ES-I3 (cell line): ENCODE measurements around the gene C7.

Source experiments
- H3K36me3 ChIP-seq: 2 replicates; pipeline ENCODE4 v1.6.1; 2013; ENCODE audit warnings: mild to moderate bottlenecking, low read length, control low read depth, moderate library complexity; ENCODE audit not compliant: insufficient read depth
- H3K4me1 ChIP-seq: 2 replicates; pipeline ENCODE4 v1.6.1; 2013; ENCODE audit warnings: mild to moderate bottlenecking, control low read depth, low read length; ENCODE audit not compliant: insufficient read depth
- H3K9ac ChIP-seq: 2 replicates; pipeline ENCODE4 v1.6.1; 2013; ENCODE audit warnings: low read depth, mild to moderate bottlenecking, low read length, moderate library complexity
- H3K9me3 ChIP-seq: 2 replicates; pipeline ENCODE4 v1.6.1; 2013; ENCODE audit warnings: mild to moderate bottlenecking, low read length, moderate library complexity; ENCODE audit not compliant: control insufficient read depth, insufficient read depth

The C7 gene

GRCh38 chr5:40904205-40904993, 4.9 kb upstream of the C7 start:
- H3K9ac ChIP-seq: no peak overlapping the region
- H3K36me3 ChIP-seq: no peaks in the 10 kb centered on the region
- no peaks in the 10 kb centered on the region for H3K9me3 ChIP-seq
- no peaks in the 10 kb centered on the region for H3K4me1 ChIP-seq

GRCh38 chr5:40904994-40905306, 4.3 kb upstream of the C7 start:
- Histone ChIP-seq H3K4me1 (no peaks in the 10 kb centered on the region), H3K9ac (no peak overlapping the region), H3K9me3 (no peaks in the 10 kb centered on the region)

GRCh38 chr5:40906351-40906751, 2.9 kb upstream of the C7 start:
- Histone ChIP-seq H3K36me3 (no peaks in the 10 kb centered on the region), H3K4me1 (no peaks in the 10 kb centered on the region), H3K9me3 (no peaks in the 10 kb centered on the region), H3K9ac (no peak overlapping the region)

More at GRCh38 chr5:40904994-40905306, 4.3 kb upstream of the C7 start:
- no peaks in the 10 kb centered on the region for H3K36me3 ChIP-seq

- Histone ChIP-seq H3K9me3 (no peaks in the 10 kb centered on the region), H3K4me1 (0 out of 2 replicates have a peak, but pooled peaks cover under 1% of the 10 kb centered on the region), H3K36me3 (no peaks in the 10 kb centered on the region), H3K9ac (no peak overlapping the region)
Observed at GRCh38 chr5:40909723-40910122, 426 bp downstream of the C7 start.

GRCh38 chr5:40911266-40911665, 2.0 kb downstream of the C7 start:
- Histone ChIP-seq H3K9ac (no peak overlapping the region), H3K9me3 (no peaks in the 10 kb centered on the region), H3K36me3 (no peaks in the 10 kb centered on the region), H3K4me1 (0 out of 2 replicates have a peak, but pooled peaks cover 3% of the 10 kb centered on the region)

GRCh38 chr5:40914835-40915234, 5.5 kb downstream of the C7 start:
- H3K4me1 ChIP-seq: 0 out of 2 replicates have a peak, but pooled peaks cover 3% of the 10 kb centered on the region
- H3K36me3 ChIP-seq: no peaks in the 10 kb centered on the region
- H3K9me3 ChIP-seq: no peaks in the 10 kb centered on the region
- no peak overlapping the region for H3K9ac ChIP-seq

GRCh38 chr5:40915341-40915926, 6.1 kb downstream of the C7 start:
- Histone ChIP-seq H3K9me3 (0 out of 2 replicates have a peak, but pooled peaks cover 4% of the 10 kb centered on the region), H3K9ac (no peak overlapping the region), H3K36me3 (no peaks in the 10 kb centered on the region), H3K4me1 (0 out of 2 replicates have a peak, but pooled peaks cover 3% of the 10 kb centered on the region)

- H3K36me3 ChIP-seq: no peaks in the 10 kb centered on the region
- H3K9ac ChIP-seq: no peak overlapping the region
- H3K4me1 ChIP-seq: 0 out of 2 replicates have a peak, but pooled peaks cover 3% of the 10 kb centered on the region
- H3K9me3 ChIP-seq: 0 out of 2 replicates have a peak, but pooled peaks cover 4% of the 10 kb centered on the region
Observed at GRCh38 chr5:40916226-40916625, 6.9 kb downstream of the C7 start.

- H3K9ac ChIP-seq: no peak overlapping the region
- H3K4me1 ChIP-seq: no peaks in the 10 kb centered on the region; the same call in 1 of the 2 replicates
Observed at GRCh38 chr5:40928886-40929448, 19.7 kb downstream of the C7 start.

GRCh38 chr5:40932766-40933165, 23.5 kb downstream of the C7 start:
- Histone ChIP-seq H3K36me3 (no peaks in the 10 kb centered on the region), H3K9me3 (no peaks in the 10 kb centered on the region), H3K9ac (no peak overlapping the region), H3K4me1 (no peaks in the 10 kb centered on the region; the same call in 1 of the 2 replicates)

More at GRCh38 chr5:40928886-40929448, 19.7 kb downstream of the C7 start:
- Histone ChIP-seq H3K36me3 (no peaks in the 10 kb centered on the region), H3K9me3 (peaks cover 8% of the 10 kb centered on the region)

GRCh38 chr5:40937075-40937474, 27.8 kb downstream of the C7 start:
- H3K36me3 ChIP-seq: no peaks in the 10 kb centered on the region
- H3K9ac ChIP-seq: no peak overlapping the region
- no peaks in the 10 kb centered on the region; the same call in 1 of the 2 replicates for H3K4me1 ChIP-seq
- no peaks in the 10 kb centered on the region for H3K9me3 ChIP-seq

GRCh38 chr5:40939753-40940152, 30.5 kb downstream of the C7 start:
- no peaks in the 10 kb centered on the region for H3K9me3 ChIP-seq
- H3K36me3 ChIP-seq: no peaks in the 10 kb centered on the region
- no peak overlapping the region for H3K9ac ChIP-seq
- H3K4me1 ChIP-seq: no peaks in the 10 kb centered on the region

GRCh38 chr5:40945111-40945510, 35.8 kb downstream of the C7 start:
- no peaks in the 10 kb centered on the region for H3K9me3 ChIP-seq
- H3K36me3 ChIP-seq: no peaks in the 10 kb centered on the region
- no peaks in the 10 kb centered on the region for H3K4me1 ChIP-seq
- no peak overlapping the region for H3K9ac ChIP-seq

GRCh38 chr5:40955313-40955712, 46.0 kb downstream of the C7 start:
- Histone ChIP-seq H3K36me3 (no peaks in the 10 kb centered on the region), H3K9me3 (peaks cover 3% of the 10 kb centered on the region), H3K9ac (no peak overlapping the region), H3K4me1 (no peaks in the 10 kb centered on the region)

GRCh38 chr5:40957048-40957447, 47.8 kb downstream of the C7 start:
- Histone ChIP-seq H3K36me3 (no peaks in the 10 kb centered on the region), H3K9me3 (peaks cover 3% of the 10 kb centered on the region), H3K4me1 (no peaks in the 10 kb centered on the region), H3K9ac (no peak overlapping the region)
